ENCODE data around the gene PCDHGB5.

Gene PCDHGB5

DNA sequence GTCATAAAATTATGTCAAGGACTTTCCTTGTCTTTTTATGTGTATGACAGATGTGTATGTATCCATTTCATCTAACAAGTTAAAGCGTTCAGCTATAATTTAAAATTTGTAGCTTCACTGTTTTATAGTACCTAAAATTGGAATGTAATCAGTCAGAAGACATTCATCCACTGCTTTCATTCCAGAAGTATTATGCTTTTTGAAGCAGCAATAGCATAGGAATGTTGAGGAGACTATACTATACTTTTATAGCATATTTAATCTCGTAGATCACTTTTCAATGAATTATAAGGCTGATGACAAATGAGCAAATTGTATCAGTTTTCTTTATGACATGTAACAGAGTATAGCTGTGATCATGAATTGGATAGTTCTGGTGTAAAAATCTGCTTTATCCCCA is 39.5 kb downstream of the PCDHGB5 start:
- no peak overlapping the region for H3K27ac ChIP-seq (ENCODE audit: low read depth, low read length)
- H3K4me3 ChIP-seq (ENCODE audit: insufficient read depth, low read length, poor library complexity, severe bottlenecking), result no peak overlapping the region
- H3K9me2 ChIP-seq (replicated peaks; ENCODE audit: insufficient read depth, low read length), result no peaks in the 10 kb centered on the region
- no peak for TF ChIP-seq EZH2phosphoT487 (conservative IDR thresholded peaks at IDR 0.05; ENCODE audit: low read length)
- TF ChIP-seq, protein P1, sequence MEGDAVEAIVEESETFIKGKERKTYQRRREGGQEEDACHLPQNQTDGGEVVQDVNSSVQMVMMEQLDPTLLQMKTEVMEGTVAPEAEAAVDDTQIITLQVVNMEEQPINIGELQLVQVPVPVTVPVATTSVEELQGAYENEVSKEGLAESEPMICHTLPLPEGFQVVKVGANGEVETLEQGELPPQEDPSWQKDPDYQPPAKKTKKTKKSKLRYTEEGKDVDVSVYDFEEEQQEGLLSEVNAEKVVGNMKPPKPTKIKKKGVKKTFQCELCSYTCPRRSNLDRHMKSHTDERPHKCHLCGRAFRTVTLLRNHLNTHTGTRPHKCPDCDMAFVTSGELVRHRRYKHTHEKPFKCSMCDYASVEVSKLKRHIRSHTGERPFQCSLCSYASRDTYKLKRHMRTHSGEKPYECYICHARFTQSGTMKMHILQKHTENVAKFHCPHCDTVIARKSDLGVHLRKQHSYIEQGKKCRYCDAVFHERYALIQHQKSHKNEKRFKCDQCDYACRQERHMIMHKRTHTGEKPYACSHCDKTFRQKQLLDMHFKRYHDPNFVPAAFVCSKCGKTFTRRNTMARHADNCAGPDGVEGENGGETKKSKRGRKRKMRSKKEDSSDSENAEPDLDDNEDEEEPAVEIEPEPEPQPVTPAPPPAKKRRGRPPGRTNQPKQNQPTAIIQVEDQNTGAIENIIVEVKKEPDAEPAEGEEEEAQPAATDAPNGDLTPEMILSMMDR (IDR thresholded peaks at IDR 0.05; ENCODE audit: insufficient read depth, low read length, poor library complexity, severe bottlenecking), result no peak
- H3K9me3 ChIP-seq (ENCODE audit: insufficient read depth, low read length), result no peaks in the 10 kb centered on the region
- H3K79me2 ChIP-seq (ENCODE audit: insufficient read depth, low read length), result no peaks in the 10 kb centered on the region
- no peaks in the 10 kb centered on the region for H4K20me1 ChIP-seq (ENCODE audit: low read depth, low read length)
- H3F3A ChIP-seq (ENCODE audit: insufficient read depth), result no peaks in the 10 kb centered on the region
- H3K36me3 ChIP-seq (ENCODE audit: low read length), result no peaks in the 10 kb centered on the region
- no peaks in the 10 kb centered on the region for H3K27me3 ChIP-seq (ENCODE audit: low read length)
- no peak overlapping the region for H2AFZ ChIP-seq (ENCODE audit: low read depth, low read length, severe bottlenecking)
- no peak overlapping the region for H3K4me2 ChIP-seq (ENCODE audit: low read depth, low read length, poor library complexity, severe bottlenecking)
- H3K9ac ChIP-seq (ENCODE audit: low read length), result no peak overlapping the region

DNA sequence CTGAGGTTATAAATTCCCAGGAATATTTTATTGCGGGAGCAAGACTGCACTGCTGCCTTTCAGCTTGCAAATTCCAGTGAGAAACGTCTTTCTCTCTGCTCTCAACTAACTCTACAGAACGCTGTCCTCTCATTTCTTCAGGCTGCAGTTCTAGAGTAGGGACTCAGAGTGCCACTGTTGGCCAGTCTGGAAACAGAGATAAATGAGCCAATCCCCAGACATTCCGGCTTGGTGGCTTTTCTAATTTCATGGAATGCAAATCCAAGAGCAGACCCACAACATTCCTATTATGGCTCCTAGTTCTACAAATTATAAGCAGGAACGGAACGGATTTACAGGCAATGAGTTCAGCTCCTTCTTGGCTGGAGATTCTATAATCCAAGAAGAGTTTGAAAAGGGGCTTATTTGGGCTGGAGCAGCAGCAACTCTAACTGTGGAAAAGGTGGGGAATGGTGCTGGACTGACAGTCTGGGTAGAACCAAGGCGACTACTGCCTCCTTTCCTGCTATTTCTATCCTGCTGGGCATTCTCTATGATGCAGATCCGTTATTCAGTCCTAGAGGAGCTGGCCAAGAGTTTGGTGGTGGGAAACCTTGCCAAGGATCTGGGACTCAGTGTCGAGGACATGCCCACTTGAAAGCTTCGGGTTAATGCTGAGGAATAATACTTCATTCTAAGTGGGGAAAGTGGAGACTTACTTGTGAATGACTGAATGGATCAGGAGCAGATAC is 41.8 kb downstream of the PCDHGB5 start:
- no peaks in the 10 kb centered on the region for H3K36me3 ChIP-seq (ENCODE audit: low read length)

DNA sequence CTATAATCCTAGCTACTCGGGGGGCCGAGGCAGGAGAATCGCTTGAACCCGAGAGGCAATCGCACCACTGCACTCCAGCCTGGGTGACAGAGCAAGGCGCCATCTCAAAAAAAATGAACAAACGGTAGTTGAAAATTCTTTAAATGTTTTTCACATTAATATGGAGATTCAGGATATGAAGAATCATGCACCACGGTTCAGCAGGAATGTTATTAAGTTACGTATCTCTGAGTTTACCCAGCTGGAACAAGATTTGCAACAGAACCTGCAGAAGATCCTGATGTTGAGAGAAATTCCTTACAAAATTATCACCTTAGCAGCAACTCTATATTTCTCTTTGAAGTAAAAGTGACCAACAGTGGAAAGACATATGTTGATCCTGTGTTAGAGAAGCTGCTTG is 42.6 kb downstream of the PCDHGB5 start:
- H2AFZ ChIP-seq (ENCODE audit: low read depth, low read length, severe bottlenecking), result no peak overlapping the region
- H3K9me2 ChIP-seq (replicated peaks; ENCODE audit: insufficient read depth, low read length), result no peaks in the 10 kb centered on the region
- H3K36me3 ChIP-seq (ENCODE audit: low read length), result no peaks in the 10 kb centered on the region
- H3K79me2 ChIP-seq (ENCODE audit: insufficient read depth, low read length), result no peaks in the 10 kb centered on the region
- H3K9me3 ChIP-seq (ENCODE audit: insufficient read depth, low read length), result no peaks in the 10 kb centered on the region
- H3K27me3 ChIP-seq (ENCODE audit: low read length), result no peaks in the 10 kb centered on the region
- H3K9ac ChIP-seq (ENCODE audit: low read length), result no peak overlapping the region
- no peak for TF ChIP-seq EZH2phosphoT487 (conservative IDR thresholded peaks at IDR 0.05; ENCODE audit: low read length)
- TF ChIP-seq, protein P1 (IDR thresholded peaks at IDR 0.05; ENCODE audit: insufficient read depth, low read length, poor library complexity, severe bottlenecking), result no peak
- H3F3A ChIP-seq (ENCODE audit: insufficient read depth), result no peaks in the 10 kb centered on the region
- no peaks in the 10 kb centered on the region for H4K20me1 ChIP-seq (ENCODE audit: low read depth, low read length)
- no peak overlapping the region for H3K4me2 ChIP-seq (ENCODE audit: low read depth, low read length, poor library complexity, severe bottlenecking)
- H3K27ac ChIP-seq (ENCODE audit: low read depth, low read length), result no peak overlapping the region
- H3K4me3 ChIP-seq (ENCODE audit: insufficient read depth, low read length, poor library complexity, severe bottlenecking), result no peak overlapping the region

More for the DNA sequence above, 41.8 kb downstream of the PCDHGB5 start:
- no peak overlapping the region for H3K9ac ChIP-seq (ENCODE audit: low read length)
- H4K20me1 ChIP-seq (ENCODE audit: low read depth, low read length), result no peaks in the 10 kb centered on the region
- H2AFZ ChIP-seq (ENCODE audit: low read depth, low read length, severe bottlenecking), result no peak overlapping the region
- TF ChIP-seq EZH2phosphoT487 (conservative IDR thresholded peaks at IDR 0.05; ENCODE audit: low read length), result no peak
- TF ChIP-seq, protein P1 (IDR thresholded peaks at IDR 0.05; ENCODE audit: insufficient read depth, low read length, poor library complexity, severe bottlenecking), result no peak
- no peak overlapping the region for H3K27ac ChIP-seq (ENCODE audit: low read depth, low read length)
- no peaks in the 10 kb centered on the region for H3K9me2 ChIP-seq (replicated peaks; ENCODE audit: insufficient read depth, low read length)
- no peak overlapping the region for H3K4me3 ChIP-seq (ENCODE audit: insufficient read depth, low read length, poor library complexity, severe bottlenecking)
- H3K27me3 ChIP-seq (ENCODE audit: low read length), result no peaks in the 10 kb centered on the region
- H3K9me3 ChIP-seq (ENCODE audit: insufficient read depth, low read length), result no peaks in the 10 kb centered on the region
- no peaks in the 10 kb centered on the region for H3K79me2 ChIP-seq (ENCODE audit: insufficient read depth, low read length)
- no peaks in the 10 kb centered on the region for H3F3A ChIP-seq (ENCODE audit: insufficient read depth)
- no peak overlapping the region for H3K4me2 ChIP-seq (ENCODE audit: low read depth, low read length, poor library complexity, severe bottlenecking)
